RPMI7951 (cell line): ENCODE measurements around the gene STK24. TPM values are rescaled to one million over a fixed set of nuclear protein-coding genes. Genes with fewer than 3 reads are reported as not detected.

Experiments
- DNase-seq: peaks from one replicate; pipeline ENCODE4 v3.0.0-alpha.2; 2012; ENCODE audit warnings: low read depth
- total RNA-seq: library from RNA; depleted of rRNA; stranded (reverse); fragments of >200 nt; shearing (Covaris generic); gene quantifications from 2 replicates; pipeline ENCODE4 v1.2.3, GENCODE V29; 2014

Gene STK24
- total RNA-seq, 1 experiment from 2014 or later, result 92.5 TPM

GRCh38 chr13:98512774-98513665 is 63.9 kb downstream of the STK24 start:
- DNase-seq, result no peak

GRCh38 chr13:98511435-98511834 is 65.5 kb downstream of the STK24 start:
- no peak for DNase-seq

GRCh38 chr13:98510156-98510509 is 66.8 kb downstream of the STK24 start:
- no peak for DNase-seq

GRCh38 chr13:98509271-98510155 is 67.4 kb downstream of the STK24 start:
- peak; percentile 92 for DNase-seq

GRCh38 chr13:98508685-98509084 is 68.2 kb downstream of the STK24 start:
- peak; percentile 62 for DNase-seq

- peak; percentile 51 for DNase-seq
These were observed 68.6 kb downstream of the STK24 start for GRCh38 chr13:98508280-98508679.

- DNase-seq, result peak; percentile 82
These were observed 69.6 kb downstream of the STK24 start for GRCh38 chr13:98507282-98507797.

- no peak for DNase-seq
These were observed 70.1 kb downstream of the STK24 start for GRCh38 chr13:98506728-98507230.

GRCh38 chr13:98506322-98506721 is 70.6 kb downstream of the STK24 start:
- no peak for DNase-seq

- no peak for DNase-seq
These were observed 71.7 kb downstream of the STK24 start for GRCh38 chr13:98505217-98505616.

- no peak for DNase-seq
These were observed 72.4 kb downstream of the STK24 start for GRCh38 chr13:98504371-98504963.

- DNase-seq, result no peak
These were observed 72.9 kb downstream of the STK24 start for GRCh38 chr13:98504029-98504351.

GRCh38 chr13:98503175-98504028 is 73.5 kb downstream of the STK24 start:
- peak; percentile 33 for DNase-seq

GRCh38 chr13:98500963-98501421 is 75.9 kb downstream of the STK24 start:
- DNase-seq, result no peak

GRCh38 chr13:98496966-98497365 is 79.9 kb downstream of the STK24 start:
- no peak for DNase-seq

- no peak for DNase-seq
These were observed 80.5 kb downstream of the STK24 start for GRCh38 chr13:98496479-98496791.

GRCh38 chr13:98495627-98496478 is 81.1 kb downstream of the STK24 start:
- peak; percentile 59 for DNase-seq

GRCh38 chr13:98494769-98495168 is 82.1 kb downstream of the STK24 start:
- DNase-seq, result no peak

GRCh38 chr13:98493042-98493712 is 83.7 kb downstream of the STK24 start:
- no peak for DNase-seq
